ENCODE measurements around the gene ZNF638.

The ZNF638 gene

DNA sequence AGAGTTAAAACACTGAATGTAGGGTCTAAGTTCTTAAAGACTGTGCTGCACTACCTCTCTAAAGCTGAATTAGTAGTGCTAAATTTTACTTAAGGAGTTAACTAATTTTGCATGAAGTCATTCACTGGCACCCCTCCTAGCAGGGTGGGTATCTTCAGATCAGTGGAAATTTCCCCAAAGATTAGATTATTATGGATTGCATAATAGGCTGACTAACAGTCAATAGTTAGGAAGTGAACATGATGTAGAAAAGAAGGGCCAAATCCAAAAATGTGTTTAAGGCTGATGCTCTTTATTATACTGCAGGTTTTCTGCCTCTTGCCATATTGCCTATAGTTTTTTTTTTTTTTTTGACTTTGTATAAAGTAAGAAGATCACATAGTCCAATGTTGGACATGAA lies 5.2 kb downstream of the ZNF638 start:
- no peak for DNase-seq (ENCODE audit: low read depth)

DNA sequence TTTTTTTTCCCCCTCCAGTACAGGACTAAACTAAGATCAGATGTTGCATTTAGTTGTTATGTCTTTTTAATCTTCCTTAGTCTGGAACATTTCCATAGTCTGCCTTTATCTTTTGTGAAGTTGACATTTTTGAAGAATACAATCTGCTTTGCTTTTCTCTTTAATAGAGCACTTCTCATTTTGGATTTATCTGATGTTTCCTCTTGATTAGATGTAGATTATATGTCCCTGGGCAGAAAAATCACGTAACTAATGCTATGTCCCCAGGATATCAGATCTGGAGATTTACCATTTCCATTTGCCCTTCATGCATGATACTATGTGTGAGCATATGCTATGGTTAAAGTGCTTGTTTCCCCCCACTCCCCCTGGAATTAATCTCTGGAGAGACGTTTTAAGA lies 6.2 kb downstream of the ZNF638 start:
- DNase-seq (ENCODE audit: low read depth) = no peak

GRCh38 chr2:71339685-71340084 lies 8.1 kb downstream of the ZNF638 start:
- no peak for DNase-seq (ENCODE audit: low read depth)

DNA sequence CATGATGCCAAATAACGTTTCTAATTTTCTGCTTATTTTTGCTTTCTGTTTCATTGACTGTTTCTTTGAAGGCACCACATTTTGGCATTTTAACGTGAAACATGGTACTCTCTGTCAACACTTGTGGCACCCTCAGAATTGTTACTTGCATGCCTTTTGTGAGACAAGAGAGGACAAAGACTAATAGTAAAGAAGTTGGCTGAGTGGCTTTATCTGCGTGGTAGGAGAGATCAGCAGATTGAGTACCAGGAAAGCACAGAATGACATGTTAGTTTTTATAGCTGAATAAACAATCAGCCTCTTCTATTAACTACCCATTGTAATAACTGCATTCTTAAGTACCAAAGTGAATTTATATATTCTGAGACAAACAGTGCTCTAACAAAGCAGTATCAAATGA lies 8.6 kb downstream of the ZNF638 start:
- DNase-seq (ENCODE audit: low read depth) = no peak

- DNase-seq (ENCODE audit: low read depth) = no peak
Measured at GRCh38 chr2:71341645-71342044, 10.1 kb downstream of the ZNF638 start.

- DNase-seq (ENCODE audit: low read depth) = no peak
Measured at GRCh38 chr2:71346065-71346464, 14.5 kb downstream of the ZNF638 start.

GRCh38 chr2:71347517-71347916 lies 15.9 kb downstream of the ZNF638 start:
- no peak for DNase-seq (ENCODE audit: low read depth)

- DNase-seq (ENCODE audit: low read depth) = no peak
Measured at GRCh38 chr2:71348302-71348701, 16.7 kb downstream of the ZNF638 start.

DNA sequence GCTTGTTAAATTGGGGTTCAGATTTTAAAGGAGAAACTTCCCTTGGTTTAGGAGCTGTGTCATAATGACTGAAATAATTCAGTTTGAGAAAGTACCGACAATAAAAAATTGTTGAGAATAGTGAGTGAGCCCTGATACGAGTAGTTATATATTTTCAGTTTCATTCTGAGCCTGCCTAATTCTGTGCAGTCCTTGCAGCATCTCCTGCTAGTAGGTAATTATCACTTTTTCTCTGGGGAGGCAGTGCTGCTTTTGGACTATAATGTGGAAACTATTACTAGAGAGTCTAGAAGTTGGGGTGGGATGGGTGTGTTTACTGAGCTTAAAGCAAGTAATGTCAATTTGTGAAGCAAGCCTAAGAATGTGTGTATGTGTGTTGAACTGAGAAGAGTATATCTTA lies 21.7 kb downstream of the ZNF638 start:
- DNase-seq (ENCODE audit: low read depth) = no peak

DNA sequence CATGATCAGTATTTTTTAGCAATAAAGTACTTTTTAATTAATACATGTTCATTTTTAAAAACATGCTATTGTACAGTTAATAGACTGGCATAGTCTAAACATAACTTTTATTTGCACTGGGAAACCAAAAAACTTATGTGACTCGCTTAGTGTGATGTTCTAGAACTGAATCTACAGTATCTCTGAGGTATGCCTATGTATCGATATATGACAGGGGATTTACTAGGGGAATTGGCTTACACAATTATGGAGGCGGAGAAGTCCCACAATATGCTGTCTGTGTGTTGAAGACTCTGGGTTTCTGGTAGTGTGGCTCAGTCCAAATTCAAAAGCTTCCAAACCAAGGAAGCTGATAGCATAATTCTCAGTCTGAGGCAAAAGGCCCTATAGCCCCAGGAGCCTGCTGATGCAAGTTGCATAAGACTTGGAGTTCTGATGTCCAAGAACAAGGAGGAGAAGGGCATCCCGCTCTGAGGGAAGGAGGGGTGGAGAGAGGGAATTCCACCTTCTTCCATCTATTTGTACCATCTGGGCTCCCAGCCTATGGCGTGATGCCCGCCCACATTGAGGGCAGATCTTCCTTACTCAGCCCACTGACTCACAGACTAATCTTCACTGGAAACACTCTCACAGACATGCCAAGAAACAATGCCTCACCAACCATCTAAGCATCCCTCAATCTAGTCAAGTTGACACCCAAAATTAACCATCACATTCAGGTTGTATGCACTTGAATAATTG lies 27.5 kb downstream of the ZNF638 start:
- no peak for DNase-seq (ENCODE audit: low read depth)

DNA sequence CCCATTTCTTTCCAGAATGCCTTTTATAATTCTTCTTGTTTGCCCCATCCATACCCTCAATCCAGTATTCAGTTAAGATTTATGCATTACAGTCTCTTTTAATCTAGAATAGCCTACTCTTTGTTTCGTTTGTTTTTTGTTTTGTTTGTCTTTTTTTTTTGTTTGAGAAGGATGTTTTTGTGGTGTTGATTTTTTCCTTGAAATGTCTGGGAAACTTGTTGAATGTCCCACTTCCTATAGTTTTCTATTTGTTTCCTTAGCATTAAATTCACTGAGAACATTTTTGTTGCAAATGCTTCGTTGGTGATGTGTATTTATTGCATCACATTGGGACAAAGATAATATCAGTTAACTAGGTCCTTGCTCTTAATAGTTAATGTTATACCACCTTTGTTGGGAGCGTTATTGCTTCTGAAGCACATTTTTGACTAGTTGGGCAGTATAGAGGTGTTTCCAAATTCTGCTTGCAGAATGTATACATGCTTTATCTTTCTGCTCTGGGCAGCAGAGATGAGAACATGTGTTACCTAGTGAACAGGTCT lies 28.9 kb downstream of the ZNF638 start:
- DNase-seq (ENCODE audit: low read depth) = no peak

- no peak for DNase-seq (ENCODE audit: low read depth)
Measured at GRCh38 chr2:71361631-71362030, 30.0 kb downstream of the ZNF638 start.

DNA sequence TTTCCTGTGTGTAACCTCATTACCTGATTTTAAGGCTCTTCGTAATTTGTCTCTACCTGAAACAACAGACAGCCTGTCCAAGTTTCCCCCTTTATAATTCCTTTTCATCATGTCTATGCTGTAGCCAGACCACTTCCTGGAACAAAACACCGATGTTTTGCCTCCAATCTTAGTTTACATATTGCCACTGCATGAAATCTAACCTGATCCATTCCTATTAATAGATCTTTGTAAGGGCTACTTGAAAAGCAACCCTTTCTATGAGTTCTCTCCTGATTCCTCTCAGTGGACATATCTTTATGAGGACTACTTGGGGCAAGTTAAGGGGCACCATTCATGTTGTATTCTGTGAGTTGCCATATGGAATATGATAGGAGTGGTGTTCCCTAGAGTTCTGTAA lies 30.9 kb downstream of the ZNF638 start:
- no peak for DNase-seq (ENCODE audit: low read depth)

GRCh38 chr2:71370015-71370414 lies 38.4 kb downstream of the ZNF638 start:
- DNase-seq (ENCODE audit: low read depth) = no peak

DNA sequence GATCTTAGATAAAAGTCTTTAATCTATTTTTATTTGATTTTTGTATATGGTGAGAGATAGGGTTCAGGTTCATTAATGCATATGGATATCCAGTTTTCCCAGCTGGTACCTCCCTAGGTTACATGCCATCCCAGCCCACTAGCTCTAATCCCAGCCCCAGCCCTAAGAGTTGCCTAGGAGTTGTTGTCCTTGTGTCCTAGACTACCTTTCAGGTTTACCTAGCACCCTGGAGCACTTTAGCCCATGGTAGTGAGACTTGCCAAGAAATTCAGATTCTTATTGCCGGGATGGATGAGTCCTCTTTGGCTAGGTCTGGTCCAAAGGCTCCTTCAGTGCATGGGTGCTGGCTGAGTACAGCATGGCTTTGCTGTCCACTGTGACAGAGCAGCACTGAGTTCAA lies 40.5 kb downstream of the ZNF638 start:
- no peak for DNase-seq (ENCODE audit: low read depth)

- no peak for DNase-seq (ENCODE audit: low read depth)
Measured at GRCh38 chr2:71379086-71379485, 47.5 kb downstream of the ZNF638 start.

DNA sequence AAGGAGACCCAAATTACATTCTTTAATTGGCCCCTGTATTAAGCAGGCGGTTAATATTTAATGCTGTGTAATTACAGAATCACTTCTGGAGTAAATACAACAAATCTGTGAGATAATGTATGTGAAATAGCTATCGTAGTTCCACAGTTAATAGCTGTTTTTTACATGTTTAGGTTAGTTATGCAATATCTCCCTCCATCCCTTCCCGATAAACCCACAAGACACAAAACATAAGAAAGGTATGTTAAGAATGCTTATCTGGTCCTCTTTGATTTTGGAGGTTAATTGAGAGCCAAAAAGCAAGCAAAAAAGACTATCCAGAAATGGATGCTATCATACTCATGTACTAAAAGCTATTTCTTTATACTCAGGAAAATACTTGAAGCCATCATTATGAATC lies 49.1 kb downstream of the ZNF638 start:
- DNase-seq (ENCODE audit: low read depth) = no peak

- DNase-seq (ENCODE audit: low read depth) = no peak
Measured at GRCh38 chr2:71385012-71385411, 53.4 kb downstream of the ZNF638 start.

GRCh38 chr2:71388214-71388613 lies 56.6 kb downstream of the ZNF638 start:
- DNase-seq (ENCODE audit: low read depth) = no peak

- no peak for DNase-seq (ENCODE audit: low read depth)
Measured at GRCh38 chr2:71389384-71390072, 57.9 kb downstream of the ZNF638 start.

GRCh38 chr2:71393216-71393615 lies 61.6 kb downstream of the ZNF638 start:
- no peak for DNase-seq (ENCODE audit: low read depth)

DNA sequence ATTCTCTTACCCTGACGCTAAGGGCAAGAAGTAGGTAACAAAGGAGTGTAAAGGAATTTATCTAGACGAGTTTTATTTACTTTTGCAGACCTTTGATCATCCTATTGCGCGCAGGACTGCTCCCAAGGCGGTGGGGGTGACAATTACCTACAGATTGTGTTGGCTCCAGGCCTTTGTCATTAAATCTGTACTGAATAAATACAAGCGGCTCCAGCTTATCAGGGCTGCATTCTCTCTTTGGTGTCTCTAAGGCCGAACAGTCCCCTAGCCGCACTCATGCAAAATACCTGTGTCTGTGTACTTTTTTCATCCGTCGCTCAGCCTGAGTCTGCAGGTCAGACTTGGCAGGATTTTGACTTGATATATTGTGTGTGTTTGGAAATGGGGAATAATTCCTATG lies 63.9 kb downstream of the ZNF638 start:
- no peak for DNase-seq (ENCODE audit: low read depth)

- DNase-seq (ENCODE audit: low read depth) = no peak
Measured at GRCh38 chr2:71402427-71402826, 70.8 kb downstream of the ZNF638 start.

- no peak for DNase-seq (ENCODE audit: low read depth)
Measured at GRCh38 chr2:71409611-71410010, 78.0 kb downstream of the ZNF638 start.

All from T-helper 22 cell (primary cell).